Measurements from ENCODE around the gene TRABD2B. TPM values are rescaled to one million over a fixed set of nuclear protein-coding genes. Genes with fewer than 3 reads are reported as not detected.

TRABD2B gene
- total and polyA plus RNA-seq, 2 experiments from 2014 or later = 1.6 to 2.0 TPM

DNA sequence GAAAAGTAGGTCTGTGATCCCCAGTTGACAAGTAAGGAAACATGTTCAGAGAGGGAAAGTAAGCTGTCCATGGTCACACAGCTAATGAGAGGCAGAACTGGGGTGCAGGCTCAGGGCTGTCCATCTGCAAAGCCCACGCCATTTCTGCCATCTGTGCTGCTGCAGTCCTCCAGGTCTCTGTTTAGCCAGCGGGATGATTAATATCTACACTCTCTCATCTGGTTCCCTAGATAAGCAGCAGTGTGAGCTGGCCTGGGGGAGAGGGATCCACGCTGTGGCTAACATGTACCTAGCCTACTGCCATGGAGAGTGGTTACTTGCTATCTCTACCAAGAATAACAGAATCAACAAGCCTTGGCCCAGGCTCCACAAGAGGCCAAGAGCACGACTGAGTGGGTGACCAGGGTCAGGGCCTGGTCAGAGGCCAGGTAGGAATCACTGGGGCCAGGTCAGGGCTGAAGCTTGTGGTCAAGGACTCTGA lies 75.2 kb downstream of the TRABD2B start (continued):
- TF ChIP-seq ZNF462 (CRISPR knock-in tag; IDR thresholded peaks at IDR 0.05) (no peak), EZH2phosphoT487 (IDR thresholded peaks at IDR 0.05; ENCODE audit: unreplicated experiment) (no peak), POLR2AphosphoS5 (IDR thresholded peaks at IDR 0.05; ENCODE audit: low read depth) (no peak)

DNA sequence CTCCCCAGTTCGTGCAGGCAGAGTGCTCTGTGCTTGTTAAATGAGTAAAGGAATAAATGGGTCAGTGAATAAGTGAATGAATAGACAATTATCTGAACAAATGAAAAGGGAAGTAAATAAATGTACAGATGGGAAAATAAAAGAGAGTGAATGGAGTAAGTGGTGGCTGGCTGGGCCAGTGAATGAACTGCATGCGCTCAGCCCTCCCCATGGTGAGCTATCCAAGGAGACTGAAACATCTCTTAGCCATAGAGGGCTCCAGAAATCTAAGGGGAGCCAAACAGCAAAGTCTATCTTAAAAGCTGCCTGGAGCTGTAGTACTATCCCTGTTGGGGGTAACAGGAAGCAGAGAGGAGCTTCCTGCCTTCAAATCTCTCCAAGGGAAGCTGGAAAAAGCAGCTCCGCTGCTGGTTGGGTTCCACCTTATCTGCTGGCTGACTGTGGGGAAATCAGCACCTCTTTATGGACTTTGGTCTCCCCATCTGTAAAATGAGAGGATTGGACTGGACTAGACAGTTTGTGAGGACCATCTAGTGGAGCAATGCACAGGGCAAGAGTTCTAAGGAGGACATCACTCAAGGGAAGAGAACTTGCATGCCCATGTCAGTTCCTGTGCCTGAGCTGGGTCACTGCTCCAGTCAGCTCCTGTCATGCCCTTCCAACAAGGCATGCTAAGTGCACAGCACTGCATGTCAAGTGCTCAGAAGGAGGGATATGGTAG lies 77.9 kb downstream of the TRABD2B start:
- ATAC-seq (no peak), DNase-seq (ENCODE audit: low spot score) (no peak)
- Histone ChIP-seq H3K4me3 (no peak overlapping the region), H4K20me1 (replicated peaks; ENCODE audit: insufficient read depth) (no peaks in the 10 kb centered on the region; the same call in 1 of the 2 replicates), H3K4me2 (no peak overlapping the region), H3K36me3 (ENCODE audit: insufficient read depth) (no peaks in the 10 kb centered on the region), H2AFZ (no peak overlapping the region), H3F3A (replicated peaks; ENCODE audit: low read depth) (no peaks in the 10 kb centered on the region), H3K79me2 (replicated peaks; ENCODE audit: insufficient read depth) (no peaks in the 10 kb centered on the region), H3K27me3 (ENCODE audit: insufficient read depth) (no peaks in the 10 kb centered on the region), H3K4me1 (ENCODE audit: insufficient read depth) (peaks cover 4% of the 10 kb centered on the region; the same call in 1 of the 2 replicates), H3K27ac (ENCODE audit: low read depth) (no peak overlapping the region), H3K9me2 (ENCODE audit: insufficient read depth) (no peaks in the 10 kb centered on the region)
- no peaks in the 10 kb centered on the region for H3K36me3 Mint-ChIP-seq (ENCODE audit: low read depth)
- H3K9me3 Mint-ChIP-seq = no peaks in the 10 kb centered on the region
- H3K4me1 Mint-ChIP-seq = peaks cover 14% of the 10 kb centered on the region
- H3K4me3 Mint-ChIP-seq = no peak overlapping the region
- H3K27ac Mint-ChIP-seq = no peak overlapping the region
- peaks cover 6% of the 10 kb centered on the region for H3K27me3 Mint-ChIP-seq (ENCODE audit: insufficient read depth, low read depth, poor library complexity)
- no peak for TF ChIP-seq EZH2 (IDR thresholded peaks at IDR 0.05; ENCODE audit: low read depth, unreplicated experiment)
- TF ChIP-seq POLR2AphosphoS5 (IDR thresholded peaks at IDR 0.05; ENCODE audit: low read depth) = no peak
- TF ChIP-seq ZNF114 (CRISPR knock-in tag; IDR thresholded peaks at IDR 0.05) = no peak
- no peak for TF ChIP-seq CTCF (conservative IDR thresholded peaks at IDR 0.05; ENCODE audit: low read depth in 2 of 2)
- TF ChIP-seq NANOG (IDR thresholded peaks at IDR 0.05; ENCODE audit: borderline replicate concordance) = no peak
- no peak for TF ChIP-seq ETS1 (IDR thresholded peaks at IDR 0.05)
- TF ChIP-seq CREB1 (CRISPR knock-in tag; IDR thresholded peaks at IDR 0.05; ENCODE audit: low read depth) = no peak
- no peak for TF ChIP-seq EZH2phosphoT487 (IDR thresholded peaks at IDR 0.05; ENCODE audit: unreplicated experiment)
- TF ChIP-seq REST (IDR thresholded peaks at IDR 0.05; ENCODE audit: unreplicated experiment) = no peak
- TF ChIP-seq JUNB (IDR thresholded peaks at IDR 0.05; ENCODE audit: unreplicated experiment) = no peak
- TF ChIP-seq STAT1 (IDR thresholded peaks at IDR 0.05; ENCODE audit: unreplicated experiment) = no peak
